Measurements from ENCODE around the gene PFKFB3.

Gene PFKFB3

DNA sequence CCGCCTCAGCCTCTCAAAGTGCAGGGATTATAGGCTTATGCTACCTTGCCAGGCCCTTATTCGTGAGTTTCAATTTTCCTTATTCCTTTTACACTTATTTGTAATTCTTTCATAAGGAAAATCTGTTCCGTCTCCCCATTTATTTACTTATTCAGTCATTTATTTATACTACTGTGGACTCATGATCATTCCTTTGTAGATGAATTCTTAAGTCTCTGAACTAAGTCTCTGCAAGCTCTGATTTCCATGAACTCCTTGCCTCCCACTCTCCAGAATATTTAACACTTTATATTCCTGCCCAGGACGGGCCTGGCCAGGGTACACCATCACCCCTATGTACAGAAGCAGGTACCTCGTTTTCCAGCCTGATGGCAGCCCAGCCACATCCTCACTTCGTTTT lies 39.4 kb downstream of the PFKFB3 start:
- TF ChIP-seq GATA2 (IDR thresholded peaks at IDR 0.05; ENCODE audit: low read depth, low read length) (no peak), GATA3 (IDR thresholded peaks at IDR 0.05; ENCODE audit: low read depth, low read length) (no peak)

DNA sequence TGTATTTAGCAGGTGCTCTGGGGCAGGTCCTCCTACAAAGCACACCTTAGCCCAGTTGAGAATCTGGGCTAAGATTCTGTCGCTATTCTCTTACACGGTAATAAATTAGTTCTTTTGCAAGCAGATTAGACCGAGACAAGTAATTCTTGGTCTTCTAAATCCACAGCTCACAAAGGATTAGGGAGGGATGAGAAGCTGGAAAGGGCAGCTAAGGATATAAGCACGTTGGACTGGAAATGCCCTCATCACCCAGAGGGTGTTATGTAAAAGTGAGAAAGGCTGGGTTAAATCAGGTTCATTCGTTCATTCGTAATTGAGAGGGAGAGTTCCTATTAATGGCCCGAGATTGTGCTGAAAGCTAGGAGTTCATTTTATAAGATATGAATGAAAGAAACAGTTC lies 41.8 kb downstream of the PFKFB3 start:
- TF ChIP-seq GATA3 (IDR thresholded peaks at IDR 0.05; ENCODE audit: low read depth, low read length) (no peak), GATA2 (IDR thresholded peaks at IDR 0.05; ENCODE audit: low read depth, low read length) (no peak)

DNA sequence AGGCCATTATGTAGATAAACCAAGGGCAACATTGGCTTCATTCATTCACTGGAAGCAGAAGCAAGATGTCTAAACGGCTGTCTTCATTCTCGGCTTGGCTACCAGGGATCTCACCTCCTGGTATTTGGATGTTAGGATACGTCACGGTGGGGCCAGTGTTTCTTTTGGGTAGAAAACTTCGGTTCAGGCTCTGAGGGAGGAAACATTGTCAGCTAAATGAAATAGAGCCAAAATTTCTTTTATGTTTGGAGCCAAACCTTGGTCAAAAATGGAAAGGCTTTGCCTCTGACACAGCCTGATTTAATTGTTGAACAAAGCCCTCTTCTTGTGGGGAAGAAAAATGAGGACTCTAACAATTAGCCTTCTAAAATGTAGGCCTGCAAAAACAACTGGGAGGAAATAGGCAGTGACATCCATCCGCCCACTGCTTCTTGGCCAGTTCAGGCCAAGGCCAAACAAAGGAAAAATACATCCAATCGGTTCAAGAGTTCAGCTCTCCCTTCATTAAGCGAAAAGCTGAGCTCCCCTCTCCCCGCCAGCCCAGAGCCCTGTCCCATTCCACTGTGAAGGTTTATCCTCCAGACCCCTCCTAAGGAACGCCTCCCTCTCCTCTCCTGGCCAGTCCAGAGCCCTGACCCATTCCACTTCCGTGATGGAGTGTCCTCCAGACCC lies 44.4 kb downstream of the PFKFB3 start:
- TF ChIP-seq GATA3 (IDR thresholded peaks at IDR 0.05; ENCODE audit: low read depth, low read length) (no peak), GATA2 (IDR thresholded peaks at IDR 0.05; ENCODE audit: low read depth, low read length) (no peak)

DNA sequence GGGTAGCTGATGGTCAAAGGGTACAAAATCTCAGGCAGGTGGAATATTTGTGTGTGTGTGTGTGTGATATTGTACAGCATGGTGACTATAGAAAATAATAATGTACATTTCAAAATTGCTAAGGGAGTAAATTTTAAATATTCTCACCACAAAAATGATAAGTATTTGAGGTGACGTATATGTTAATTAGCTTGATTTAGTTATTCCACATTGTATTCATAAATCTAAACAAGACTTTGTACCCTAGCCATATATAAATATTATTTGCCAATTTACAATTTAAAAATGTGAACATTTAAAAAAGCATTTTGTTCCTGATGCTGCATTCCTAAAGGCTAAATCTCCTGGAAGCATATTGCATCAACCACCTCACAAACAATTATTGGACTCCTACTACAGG lies 47.0 kb downstream of the PFKFB3 start:
- TF ChIP-seq GATA2 (IDR thresholded peaks at IDR 0.05; ENCODE audit: low read depth, low read length) (no peak), GATA3 (IDR thresholded peaks at IDR 0.05; ENCODE audit: low read depth, low read length) (no peak)

DNA sequence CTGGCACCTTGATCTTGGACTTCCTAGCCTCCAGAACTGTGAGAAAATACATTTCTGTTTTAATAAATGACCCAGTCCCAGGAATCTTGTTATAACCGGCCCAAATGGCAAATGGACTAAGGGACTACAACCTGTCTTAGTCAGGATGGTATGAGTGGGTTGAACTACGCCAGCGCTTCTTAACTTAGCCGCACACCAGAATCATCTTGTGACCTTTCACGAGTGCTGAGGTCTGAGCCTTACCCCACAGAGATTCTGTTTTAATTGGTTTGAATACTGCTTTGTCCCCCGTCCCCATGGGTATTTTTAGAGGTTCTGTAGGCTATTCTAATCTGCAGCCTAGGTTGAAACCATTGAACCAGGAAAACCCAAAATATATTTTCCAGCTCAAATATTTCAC lies 48.0 kb downstream of the PFKFB3 start:
- TF ChIP-seq GATA3 (IDR thresholded peaks at IDR 0.05; ENCODE audit: low read depth, low read length) (no peak), GATA2 (IDR thresholded peaks at IDR 0.05; ENCODE audit: low read depth, low read length) (no peak)

DNA sequence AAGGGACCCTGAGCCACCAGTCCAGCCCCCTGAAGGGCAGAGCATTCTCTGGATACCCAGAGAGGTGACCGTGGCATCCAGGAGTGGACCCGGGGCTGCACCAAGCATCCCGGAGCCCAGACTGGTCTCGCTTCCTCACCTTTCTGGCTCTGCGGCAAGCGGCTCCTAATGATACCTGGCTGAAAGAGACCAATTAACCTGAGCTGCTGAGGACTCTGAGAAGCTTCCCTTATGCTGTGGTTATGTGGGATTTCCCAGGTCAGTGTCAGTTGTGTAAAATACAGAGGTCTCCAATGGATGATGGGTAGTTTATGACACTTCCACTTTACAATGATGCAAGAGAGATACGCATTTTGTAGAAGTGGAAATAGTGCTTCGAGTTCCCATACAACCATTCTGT lies 51.5 kb downstream of the PFKFB3 start:
- TF ChIP-seq GATA3 (IDR thresholded peaks at IDR 0.05; ENCODE audit: low read depth, low read length) (no peak), GATA2 (IDR thresholded peaks at IDR 0.05; ENCODE audit: low read depth, low read length) (no peak)

DNA sequence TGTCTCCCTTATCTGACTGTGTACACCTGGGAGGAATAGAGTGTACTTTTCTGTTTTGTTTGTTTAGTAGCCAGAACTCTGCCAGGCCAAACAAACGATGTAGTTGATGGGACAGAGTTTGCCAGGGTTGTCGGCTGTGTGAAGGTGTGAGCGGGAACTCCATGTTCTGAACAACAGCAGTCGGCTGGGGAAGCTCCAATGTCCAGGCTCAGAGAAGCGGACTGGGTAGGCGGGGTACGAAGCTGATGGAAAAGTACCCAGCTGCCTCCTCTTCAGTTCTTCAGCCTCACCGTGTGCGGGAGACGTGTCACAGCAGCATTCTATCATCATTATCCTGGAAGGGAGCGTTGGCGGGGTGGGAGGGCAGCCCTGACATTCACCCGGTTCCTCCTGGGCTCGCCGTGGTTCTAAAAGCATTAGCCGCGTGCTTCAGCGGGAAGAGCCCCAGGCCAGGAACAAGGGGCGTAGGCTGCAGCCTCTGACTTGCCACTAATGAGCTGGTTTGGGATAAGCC lies 52.9 kb downstream of the PFKFB3 start:
- no peak for TF ChIP-seq GATA2 (IDR thresholded peaks at IDR 0.05; ENCODE audit: low read depth, low read length)
- TF ChIP-seq GATA3 (IDR thresholded peaks at IDR 0.05; ENCODE audit: low read depth, low read length): no peak

DNA sequence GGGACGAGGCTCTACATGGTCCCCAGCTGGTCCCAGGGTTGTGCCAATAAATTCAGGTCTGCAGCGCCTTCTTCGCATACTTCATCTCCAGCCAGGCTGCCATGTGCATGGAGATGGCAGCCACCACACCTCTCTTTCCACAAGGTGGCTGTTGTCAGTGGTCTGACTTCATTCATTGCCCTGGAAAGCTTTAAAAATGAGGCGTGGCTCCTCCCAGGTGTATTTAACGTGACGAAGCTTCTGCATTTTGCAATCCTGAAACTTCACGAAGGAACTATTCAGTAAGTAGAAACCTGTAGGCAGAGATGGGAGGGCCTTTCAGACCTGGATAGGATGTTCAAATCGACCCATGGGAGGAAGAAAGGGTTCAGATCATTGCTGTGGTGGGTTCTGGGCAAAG lies 53.7 kb downstream of the PFKFB3 start:
- TF ChIP-seq GATA2 (IDR thresholded peaks at IDR 0.05; ENCODE audit: low read depth, low read length): no peak
- no peak for TF ChIP-seq GATA3 (IDR thresholded peaks at IDR 0.05; ENCODE audit: low read depth, low read length)

DNA sequence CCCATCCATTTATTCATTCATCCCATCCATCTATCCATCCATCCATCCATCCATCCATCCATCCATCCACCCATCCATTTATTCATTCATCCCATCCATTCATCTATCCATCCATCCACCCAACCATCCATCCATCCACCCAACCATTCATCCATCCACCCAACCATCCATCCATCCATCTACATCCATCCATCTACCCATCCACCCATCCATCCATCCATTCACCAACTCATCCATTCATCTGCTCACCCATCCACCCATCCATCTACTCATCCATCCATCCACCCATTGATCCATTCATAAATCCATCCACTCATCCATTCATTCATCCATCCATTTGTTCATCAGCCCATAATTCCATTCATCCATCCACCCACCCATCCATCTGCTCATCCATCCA lies 56.4 kb downstream of the PFKFB3 start:
- TF ChIP-seq GATA2 (IDR thresholded peaks at IDR 0.05; ENCODE audit: low read depth, low read length): no peak
- no peak for TF ChIP-seq GATA3 (IDR thresholded peaks at IDR 0.05; ENCODE audit: low read depth, low read length)

DNA sequence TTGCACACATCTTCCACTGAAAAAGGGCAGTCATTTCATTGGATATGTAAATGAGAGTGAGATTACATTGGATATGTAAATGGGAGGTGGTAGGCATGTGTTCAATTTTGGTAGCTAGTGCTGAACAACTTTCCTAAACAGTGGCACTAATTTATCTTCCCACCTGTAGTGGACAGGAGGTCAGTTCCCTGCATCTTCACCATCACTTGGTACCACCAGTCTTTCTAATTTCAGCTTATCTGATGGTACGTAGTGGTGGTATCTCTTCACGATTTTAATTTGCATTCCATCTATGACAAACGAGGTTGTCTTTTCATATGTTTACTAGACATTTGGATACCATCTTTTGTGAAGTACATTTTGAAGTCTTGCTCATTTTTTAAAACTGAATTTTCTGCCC lies 58.1 kb downstream of the PFKFB3 start:
- no peak for TF ChIP-seq GATA2 (IDR thresholded peaks at IDR 0.05; ENCODE audit: low read depth, low read length)
- TF ChIP-seq GATA3 (IDR thresholded peaks at IDR 0.05; ENCODE audit: low read depth, low read length): no peak

DNA sequence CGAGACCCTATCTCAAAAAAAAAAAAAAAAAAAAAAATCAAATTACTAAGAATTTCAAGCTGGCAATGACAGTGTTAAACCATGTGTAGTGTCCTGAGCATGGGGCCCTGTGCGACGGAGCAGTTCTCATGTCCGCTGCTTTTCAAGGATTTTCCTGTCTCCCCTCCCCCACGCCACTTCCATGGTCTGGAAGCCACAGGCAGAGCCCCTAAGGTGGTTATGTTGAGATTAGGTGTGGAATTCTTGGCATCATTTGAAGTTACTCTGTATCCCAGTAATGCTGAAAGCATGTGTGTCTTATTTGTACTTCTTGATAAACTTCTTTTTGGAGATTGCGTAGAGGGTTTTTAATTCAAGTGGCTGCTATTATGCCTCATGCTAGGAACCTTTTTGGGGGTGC lies 65.2 kb downstream of the PFKFB3 start:
- no peak for TF ChIP-seq GATA2 (IDR thresholded peaks at IDR 0.05; ENCODE audit: low read depth, low read length)
- TF ChIP-seq GATA3 (IDR thresholded peaks at IDR 0.05; ENCODE audit: low read depth, low read length): no peak

DNA sequence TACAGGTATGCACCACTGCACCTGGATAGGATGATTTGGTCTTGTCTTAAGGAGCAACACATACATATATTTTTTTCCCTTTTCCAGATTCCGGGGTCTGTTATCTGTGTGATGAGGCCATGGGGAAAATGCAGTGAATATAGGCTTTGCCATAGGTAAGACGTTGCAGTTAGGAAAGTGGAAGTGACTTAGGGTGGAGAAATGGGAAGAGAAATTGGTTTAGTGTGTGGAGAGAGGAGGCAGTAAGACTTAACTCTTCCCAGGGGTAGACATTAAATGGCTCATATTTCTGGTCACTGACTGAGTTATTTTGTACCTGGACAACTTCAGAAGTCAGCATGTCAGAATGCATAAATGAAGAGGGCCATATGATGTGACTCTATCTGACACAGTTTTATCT lies 66.7 kb downstream of the PFKFB3 start:
- TF ChIP-seq GATA3 (IDR thresholded peaks at IDR 0.05; ENCODE audit: low read depth, low read length) (no peak), GATA2 (IDR thresholded peaks at IDR 0.05; ENCODE audit: low read depth, low read length) (no peak)

DNA sequence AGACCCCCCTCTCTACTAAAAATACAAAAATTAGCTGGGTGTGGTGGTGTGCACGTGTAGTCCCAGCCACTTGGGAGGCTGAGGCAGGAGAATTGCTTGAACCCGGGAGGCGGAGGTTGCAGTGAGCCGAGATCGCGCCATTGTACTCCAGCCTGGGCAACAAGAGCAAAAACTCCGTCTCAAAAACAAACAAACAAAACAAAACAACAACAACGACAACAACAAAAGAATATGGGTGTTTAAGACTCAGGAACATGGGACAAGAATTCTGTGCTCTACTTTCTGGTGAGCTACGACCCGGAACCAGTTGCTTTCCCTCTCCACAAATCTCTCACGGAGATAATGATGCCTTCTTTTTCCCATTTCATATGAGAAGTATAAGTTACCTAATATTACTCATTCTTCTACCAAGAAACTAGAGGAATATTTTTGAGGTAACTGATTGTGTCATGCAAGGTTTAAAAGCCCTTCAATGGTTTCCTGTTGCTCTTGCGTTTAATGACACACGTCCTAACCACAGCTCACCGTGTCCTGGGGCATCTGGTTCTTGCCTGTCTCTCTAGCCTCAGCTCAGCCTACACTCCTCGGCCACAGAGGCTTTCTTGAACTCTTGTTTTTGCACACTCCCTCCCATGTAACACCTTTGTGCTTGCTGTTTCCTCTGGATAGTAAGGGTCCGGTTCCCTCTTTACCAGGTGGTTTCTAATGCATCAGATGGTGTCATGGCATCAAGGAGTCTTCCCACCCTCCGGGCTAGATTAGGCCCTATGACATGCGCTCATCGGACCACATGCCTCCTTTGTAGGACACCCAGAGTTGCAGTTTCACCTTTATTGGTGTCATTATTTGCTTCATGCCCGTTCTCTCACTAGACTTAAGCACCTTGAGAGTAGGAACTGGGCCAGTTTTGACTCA lies 67.5 kb downstream of the PFKFB3 start:
- TF ChIP-seq GATA3 (IDR thresholded peaks at IDR 0.05; ENCODE audit: low read depth, low read length) (no peak), GATA2 (IDR thresholded peaks at IDR 0.05; ENCODE audit: low read depth, low read length) (no peak)

DNA sequence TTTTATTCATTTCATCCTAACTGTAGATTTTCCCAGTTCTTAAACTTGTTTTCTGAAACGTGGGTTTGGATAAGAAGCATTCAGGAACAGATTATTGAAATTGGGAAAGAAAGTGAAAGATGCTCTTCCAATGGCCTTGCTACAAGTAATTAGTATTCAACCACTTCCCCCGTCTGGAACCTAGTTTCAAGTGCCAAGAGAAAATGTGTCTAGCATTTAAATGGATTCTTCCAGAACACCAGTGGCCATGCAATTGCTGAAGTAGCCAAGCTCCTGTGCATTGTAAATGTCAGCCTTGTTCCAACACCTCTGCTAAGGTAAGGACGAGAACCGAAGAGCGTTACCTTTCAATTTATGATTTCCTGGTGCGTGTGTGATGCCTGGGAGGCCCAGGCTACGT lies 68.2 kb downstream of the PFKFB3 start:
- no peak for TF ChIP-seq GATA3 (IDR thresholded peaks at IDR 0.05; ENCODE audit: low read depth, low read length)
- TF ChIP-seq GATA2 (IDR thresholded peaks at IDR 0.05; ENCODE audit: low read depth, low read length): no peak

DNA sequence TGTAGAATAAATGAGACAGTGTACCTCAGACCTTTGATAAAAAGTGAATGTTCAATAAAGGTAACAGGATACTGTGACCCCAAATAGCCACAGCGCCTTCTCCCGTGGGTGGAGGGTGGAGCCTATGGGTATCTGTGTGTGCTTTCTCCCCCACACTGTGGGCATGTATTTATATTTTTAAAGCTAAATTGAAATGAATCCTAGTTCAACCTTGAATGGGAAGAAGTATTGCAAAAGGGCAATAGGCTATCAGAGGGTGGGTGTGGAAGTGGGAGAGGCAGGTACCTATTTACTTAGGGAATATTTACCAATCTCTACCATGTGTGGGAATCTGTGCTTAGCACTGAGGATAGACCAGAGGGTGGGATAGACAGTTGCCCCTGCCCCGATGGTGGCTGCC lies 68.9 kb downstream of the PFKFB3 start:
- TF ChIP-seq GATA2 (IDR thresholded peaks at IDR 0.05; ENCODE audit: low read depth, low read length) (no peak), GATA3 (IDR thresholded peaks at IDR 0.05; ENCODE audit: low read depth, low read length) (no peak)
